ENCODE measurements around the gene TUBA4B. TPM values are rescaled to one million over a fixed set of nuclear protein-coding genes. Genes with fewer than 3 reads are reported as not detected.

Gene TUBA4B
- polyA plus RNA-seq, 3 donors, result not detected

- Histone ChIP-seq H2AFZ (ENCODE audit: insufficient read depth, low read depth, low read length, poor library complexity, severe bottlenecking) (peak overlapping the region; percentile 66), H3K4me1 (ENCODE audit: control insufficient read depth in 1 of 2, insufficient read depth in 2 of 2, low read length in 2 of 2) (peaks cover 32 to 37% of the 10 kb centered on the region in 2 donors), H3K4me2 (replicated peaks; ENCODE audit: extremely low read depth, low read length, poor library complexity, severe bottlenecking) (peak overlapping the region; percentile 98), H3K27ac (ENCODE audit: low read depth in 1 of 2, low read length in 2 of 2) (peak overlapping the region in 1 of 2 donors; percentile 36), H3K36me3 (replicated peaks in 1 of 2; ENCODE audit: control insufficient read depth in 1 of 2, insufficient read depth in 2 of 2, low read length in 2 of 2) (peaks cover 35 to 39% of the 10 kb centered on the region in 2 donors), H3K9me3 (replicated peaks in 1 of 2; ENCODE audit: control insufficient read depth in 1 of 2, insufficient read depth in 1 of 2, low read length in 2 of 2) (peaks cover 0 to 5% of the 10 kb centered on the region in 2 donors), H3K4me3 (replicated peaks in 1 of 3; ENCODE audit: low read depth in 2 of 3, low read length in 3 of 3) (peak overlapping the region; percentile 38 to 79 (median 46)), H3K79me2 (ENCODE audit: insufficient read depth, low read length) (no peaks in the 10 kb centered on the region), H3K9ac (ENCODE audit: insufficient read depth, low read length, poor library complexity, severe bottlenecking) (peak overlapping the region; percentile 46), H3K27me3 (ENCODE audit: control insufficient read depth in 2 of 2, insufficient read depth in 2 of 2, low read length in 2 of 2) (peaks cover 0 to 45% of the 10 kb centered on the region in 2 donors), H4K20me1 (ENCODE audit: insufficient read depth, low read length) (peaks cover 48% of the 10 kb centered on the region)
- Mint-ChIP-seq H3K4me3 (peak overlapping the region; percentile 70 to 86), H3K27ac (peak overlapping the region; percentile 37 to 87 (median 80)), H3K4me1 (peaks cover 33% of the 10 kb centered on the region), H3K9me3 (peaks cover 0 to 15% (median 5%) of the 10 kb centered on the region in 7 donors), H3K36me3 (peaks cover 53 to 61% of the 10 kb centered on the region in 2 donors), H3K27me3 (ENCODE audit: low read depth in 3 of 3) (peaks cover 45 to 55% (median 46%) of the 10 kb centered on the region in 3 donors)
- DNase-seq, result peak in 2 of 3 donors; percentile 15 to 32
- TF ChIP-seq CTCF (IDR thresholded peaks at IDR 0.05), result no peak
- intact Hi-C loops (cut with micrococcal nuclease), result loop anchor here (5.0 kb wide), 2 partner anchors 34 to 41 kb away; partner anchors contain the start of genes TUBA4A (in 2 of the 2), TUBA4B (in 2 of the 2), CNPPD1 (in 1 of the 2) and RETREG2 (in 1 of the 2)
- under 1% methylated on average over 37 of the region's 37 CpGs for whole genome bisulfite sequencing (ENCODE audit: insufficient coverage)
Measured at GRCh38 chr2:219218217-219218731, 34.8 kb upstream of the TUBA4B start.

GRCh38 chr2:219218732-219219701, 34.0 kb upstream of the TUBA4B start, which contains the start of gene ABCB6:
Gene ABCB6, minus strand, starts transcription at chr2:219218958. Its CDS starts 285 bp downstream, at chr2:219218673.
- H3K79me2 ChIP-seq (ENCODE audit: insufficient read depth, low read length), result no peaks in the 10 kb centered on the region
- TF ChIP-seq CTCF (IDR thresholded peaks at IDR 0.05), result no peak
- peak within 1 kb of the TSS; percentile 66 for H2AFZ ChIP-seq (ENCODE audit: insufficient read depth, low read depth, low read length, poor library complexity, severe bottlenecking)
- 6% methylated on average over 52 of the region's 71 CpGs for WGBS (ENCODE audit: insufficient coverage)
- peak within 1 kb of the TSS; percentile 70 to 86 for H3K4me3 Mint-ChIP-seq
- H3K9me3 Mint-ChIP-seq, result peaks cover 0 to 19% (median 9%) of the 10 kb centered on the region in 7 donors
- H3K9ac ChIP-seq (ENCODE audit: insufficient read depth, low read length, poor library complexity, severe bottlenecking), result peak within 1 kb of the TSS; percentile 46
- peak within 1 kb of the TSS; percentile 98 for H3K4me2 ChIP-seq (replicated peaks; ENCODE audit: extremely low read depth, low read length, poor library complexity, severe bottlenecking)
- peaks cover 57 to 64% of the 10 kb centered on the region in 2 donors for H3K36me3 Mint-ChIP-seq
- H3K27me3 Mint-ChIP-seq (ENCODE audit: low read depth in 3 of 3), result peaks cover 49 to 62% (median 50%) of the 10 kb centered on the region in 3 donors
- H3K27me3 ChIP-seq (ENCODE audit: control insufficient read depth in 2 of 2, insufficient read depth in 2 of 2, low read length in 2 of 2), result peaks cover 0 to 53% of the 10 kb centered on the region in 2 donors
- peak within 1 kb of the TSS in 1 of 2 donors; percentile 36 for H3K27ac ChIP-seq (ENCODE audit: low read depth in 1 of 2, low read length in 2 of 2)
- intact Hi-C loops (cut with micrococcal nuclease), result loop anchor here (5.0 kb wide), 2 partner anchors 33 to 42 kb away; partner anchors contain the start of genes TUBA4A (in 2 of the 2), TUBA4B (in 2 of the 2), CNPPD1 (in 1 of the 2) and RETREG2 (in 1 of the 2)
- DNase-seq, result peak; percentile 76 to 84 (median 78)
- H3K9me3 ChIP-seq (replicated peaks in 1 of 2; ENCODE audit: control insufficient read depth in 1 of 2, insufficient read depth in 1 of 2, low read length in 2 of 2), result peaks cover 0 to 5% of the 10 kb centered on the region in 2 donors
- peak within 1 kb of the TSS; percentile 37 to 87 (median 80) for H3K27ac Mint-ChIP-seq
- peaks cover 56% of the 10 kb centered on the region for H4K20me1 ChIP-seq (ENCODE audit: insufficient read depth, low read length)
- peaks cover 32 to 37% of the 10 kb centered on the region in 2 donors for H3K4me1 ChIP-seq (ENCODE audit: control insufficient read depth in 1 of 2, insufficient read depth in 2 of 2, low read length in 2 of 2)
- peaks cover 33% of the 10 kb centered on the region for H3K4me1 Mint-ChIP-seq
- H3K36me3 ChIP-seq (replicated peaks in 1 of 2; ENCODE audit: control insufficient read depth in 1 of 2, insufficient read depth in 2 of 2, low read length in 2 of 2), result peaks cover 42 to 47% of the 10 kb centered on the region in 2 donors
- peak within 1 kb of the TSS; percentile 38 to 79 (median 46) for H3K4me3 ChIP-seq (replicated peaks in 1 of 3; ENCODE audit: low read depth in 2 of 3, low read length in 3 of 3)
